CD4-positive, alpha-beta T cell treated with Interleukin-4 for 1 hour (primary cell): ENCODE results near the gene SLC24A3.
A peak's percentile ranks its signal among the peaks of the same experiment; 100 is the strongest.
"Not testable (repeated sequence)": the region's sequence is repeated elsewhere in the genome, so short reads cannot be mapped to it uniquely, and the experiment has no call there.

Experiments
- DNase-seq, 2 donors: peaks; one replicate each; pipeline ENCODE4 v3.0.0-alpha.2; 2020 to 2022

SLC24A3 gene

DNA sequence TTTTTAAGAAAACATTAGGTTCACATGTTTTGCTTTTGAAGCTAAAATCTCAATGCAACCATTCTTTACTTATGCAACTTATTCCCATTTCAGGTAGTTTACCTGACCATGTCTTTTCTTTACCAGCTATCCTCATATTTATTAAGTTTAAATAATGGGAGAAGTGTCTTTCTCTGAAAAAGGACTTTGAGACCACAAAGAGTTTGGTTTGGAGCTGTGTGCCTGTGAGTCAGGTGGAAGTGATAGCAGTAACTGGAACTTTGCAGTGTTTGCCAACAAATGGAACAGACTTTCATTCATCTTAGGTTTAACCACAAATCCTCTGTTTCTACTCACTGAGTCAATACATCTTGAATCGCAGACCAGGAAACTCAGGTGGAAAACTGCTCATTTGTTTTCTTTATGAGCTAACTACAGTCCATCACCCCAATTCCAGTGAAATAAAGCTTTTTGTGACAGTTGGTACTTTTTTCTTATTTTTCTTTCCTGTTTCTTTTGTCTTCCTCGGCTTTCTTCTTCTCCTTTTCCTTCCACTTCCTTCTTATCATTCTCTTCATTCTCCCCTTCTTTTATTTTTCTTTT, 397.3 kb downstream of the SLC24A3 start:
- no peak for DNase-seq

DNA sequence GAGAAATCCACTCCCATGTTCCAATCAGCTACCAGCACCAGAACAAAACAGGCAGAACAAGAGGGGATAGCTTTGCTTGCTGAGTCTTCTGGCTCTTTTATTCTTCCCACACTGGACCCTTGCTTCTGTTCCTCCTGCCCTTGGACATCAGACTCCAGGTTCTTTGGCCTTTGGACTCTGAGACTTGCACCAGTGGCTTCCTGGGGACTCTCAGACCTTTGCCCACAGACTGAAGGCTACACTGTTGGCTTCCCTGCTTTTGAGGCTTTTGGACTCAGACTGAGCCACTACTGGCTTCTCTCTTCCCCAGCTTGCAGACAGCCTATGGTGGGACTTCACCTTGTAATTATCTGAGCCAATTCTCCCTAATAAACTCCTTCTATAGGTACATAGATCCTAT, 403.2 kb downstream of the SLC24A3 start:
- no peak for DNase-seq

DNA sequence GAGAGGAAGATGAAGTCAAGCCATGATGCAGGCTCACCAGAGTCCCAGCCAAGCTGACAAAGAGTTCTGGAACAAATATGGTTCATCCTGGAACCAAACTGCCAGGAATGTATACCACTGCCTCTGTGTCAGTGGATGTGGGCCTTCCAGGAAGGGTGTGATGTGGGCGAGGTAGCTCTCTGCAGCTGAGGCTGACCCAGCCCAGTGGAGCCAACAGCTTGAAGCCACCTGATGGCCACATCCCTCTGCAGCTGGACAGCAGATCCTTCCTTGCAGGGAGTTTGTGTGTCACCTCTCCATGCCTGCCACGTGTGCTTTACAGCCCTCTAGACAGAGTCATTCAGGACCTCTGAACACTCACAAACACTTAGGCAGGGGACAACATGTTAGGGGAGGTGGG, 403.6 kb downstream of the SLC24A3 start:
- DNase-seq: no peak

DNA sequence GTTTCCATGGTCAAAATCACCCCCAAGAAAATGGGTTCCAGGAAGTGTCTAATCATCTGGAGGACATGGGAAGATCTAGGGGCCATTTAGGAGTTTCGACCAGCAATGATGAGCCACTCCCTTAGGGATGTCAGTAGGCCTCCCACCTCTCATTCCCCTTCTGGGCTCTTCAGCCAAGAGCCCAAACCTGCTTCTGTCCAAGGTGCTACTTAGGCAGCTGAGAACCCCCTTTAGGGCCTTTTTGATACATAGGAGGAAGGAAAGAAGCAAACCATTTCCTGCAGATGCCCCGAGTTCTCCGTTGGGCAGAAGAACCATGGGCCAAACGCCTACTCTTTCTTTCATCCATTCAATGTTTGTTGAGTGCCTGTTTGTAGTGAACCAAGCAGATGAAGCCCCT, 404.2 kb downstream of the SLC24A3 start:
- no peak for DNase-seq

DNA sequence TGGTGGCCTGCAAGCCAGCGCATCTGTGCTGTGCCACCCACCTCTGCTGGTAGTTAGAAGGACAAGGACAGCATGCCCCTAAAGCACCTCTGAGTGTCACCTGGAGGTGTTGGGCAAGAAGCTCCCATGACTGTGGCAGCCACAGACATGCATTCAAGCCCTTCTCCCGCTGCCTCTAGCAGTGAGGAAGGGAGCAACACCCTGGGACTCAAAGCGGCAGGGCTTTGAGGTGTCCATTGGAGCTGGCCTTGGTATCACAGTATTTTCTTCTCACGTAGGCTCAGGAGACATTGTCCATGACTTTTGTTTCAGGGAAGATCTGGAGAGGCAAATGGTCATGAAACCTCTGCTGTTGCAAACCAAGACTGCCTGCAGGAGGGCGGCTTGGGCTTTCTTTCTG, 404.8 kb downstream of the SLC24A3 start:
- no peak for DNase-seq

DNA sequence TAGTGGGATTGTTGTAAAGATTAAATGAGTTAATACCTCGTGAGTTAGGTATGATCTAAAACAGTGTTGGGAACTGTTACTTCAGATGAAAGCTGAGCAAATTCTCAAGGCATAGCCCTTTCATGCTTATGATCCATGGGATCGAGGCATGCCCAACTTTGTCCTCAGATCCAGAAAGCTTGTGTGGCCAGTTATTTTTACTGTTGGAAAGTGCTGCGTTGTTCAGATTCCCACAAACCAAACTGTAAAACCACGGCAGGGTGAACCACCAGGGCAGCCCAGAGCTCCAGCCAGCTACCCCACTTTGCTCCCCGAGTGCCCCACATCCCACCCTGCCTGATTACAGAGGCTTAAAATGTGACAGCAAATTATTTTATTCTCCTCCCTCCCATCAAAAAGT, 406.3 kb downstream of the SLC24A3 start:
- DNase-seq: no peak

DNA sequence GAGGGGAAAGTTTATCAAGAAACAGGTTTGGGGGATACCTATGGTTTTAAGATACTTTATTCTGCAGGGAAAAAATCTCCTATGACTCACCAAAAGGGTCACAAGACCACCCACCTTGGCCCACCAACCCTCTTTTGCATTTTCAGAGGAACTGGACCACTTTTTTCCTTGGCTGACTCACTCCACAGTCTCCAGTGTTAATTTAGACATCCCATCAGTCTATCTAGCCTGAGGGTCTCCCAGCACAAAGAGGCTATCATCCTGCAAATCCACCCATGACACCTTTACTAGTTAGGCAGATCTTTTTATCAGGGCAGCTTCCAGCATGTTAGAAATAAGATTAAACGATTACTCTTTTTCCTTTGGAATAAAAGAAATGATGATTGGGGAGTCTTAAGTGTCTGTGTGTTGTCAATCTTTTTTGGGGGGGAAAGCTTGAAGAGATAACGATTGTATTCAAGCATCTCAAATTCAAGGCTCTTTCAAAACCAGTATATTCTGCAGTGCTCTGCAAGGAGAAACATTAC, 407.5 kb downstream of the SLC24A3 start:
- no peak for DNase-seq

DNA sequence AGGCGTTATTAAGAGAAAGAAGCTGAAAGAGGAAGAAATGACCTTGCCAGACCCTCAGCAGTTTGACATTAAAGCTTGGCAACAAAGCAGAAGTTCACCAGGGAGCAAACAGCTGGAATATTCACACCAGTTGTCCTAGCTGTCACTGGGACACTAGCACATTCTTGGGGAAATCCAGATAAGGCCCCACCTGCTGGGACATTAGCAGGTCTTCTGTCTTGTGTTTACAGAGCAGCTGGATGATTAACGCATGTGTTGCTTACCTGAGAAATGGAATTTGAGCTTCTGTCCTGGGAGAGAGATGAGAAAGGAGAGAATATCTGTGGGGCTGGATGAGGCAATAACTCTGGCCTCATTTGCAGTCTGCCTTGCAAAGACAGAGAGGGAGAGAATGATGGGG, 408.0 kb downstream of the SLC24A3 start:
- DNase-seq: no peak

DNA sequence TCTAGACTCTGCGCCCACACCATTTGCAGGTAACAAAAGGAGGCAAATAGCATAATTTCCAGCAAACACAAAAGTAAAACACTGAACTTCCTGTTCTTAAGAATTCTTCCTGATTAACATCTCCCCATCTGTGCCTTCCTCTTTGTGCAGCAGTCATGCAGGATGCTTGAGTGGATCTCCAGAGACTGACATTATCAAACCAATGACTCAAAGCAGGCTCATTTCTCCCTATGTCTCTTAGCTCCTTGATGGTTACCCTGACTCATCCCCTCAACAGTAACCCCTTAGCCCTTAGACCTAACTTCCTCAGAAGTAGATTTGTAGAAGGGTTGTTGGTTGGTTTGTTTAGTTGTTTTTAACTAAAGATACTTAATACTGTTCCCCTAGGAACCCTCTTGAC, 408.6 kb downstream of the SLC24A3 start:
- no peak for DNase-seq

DNA sequence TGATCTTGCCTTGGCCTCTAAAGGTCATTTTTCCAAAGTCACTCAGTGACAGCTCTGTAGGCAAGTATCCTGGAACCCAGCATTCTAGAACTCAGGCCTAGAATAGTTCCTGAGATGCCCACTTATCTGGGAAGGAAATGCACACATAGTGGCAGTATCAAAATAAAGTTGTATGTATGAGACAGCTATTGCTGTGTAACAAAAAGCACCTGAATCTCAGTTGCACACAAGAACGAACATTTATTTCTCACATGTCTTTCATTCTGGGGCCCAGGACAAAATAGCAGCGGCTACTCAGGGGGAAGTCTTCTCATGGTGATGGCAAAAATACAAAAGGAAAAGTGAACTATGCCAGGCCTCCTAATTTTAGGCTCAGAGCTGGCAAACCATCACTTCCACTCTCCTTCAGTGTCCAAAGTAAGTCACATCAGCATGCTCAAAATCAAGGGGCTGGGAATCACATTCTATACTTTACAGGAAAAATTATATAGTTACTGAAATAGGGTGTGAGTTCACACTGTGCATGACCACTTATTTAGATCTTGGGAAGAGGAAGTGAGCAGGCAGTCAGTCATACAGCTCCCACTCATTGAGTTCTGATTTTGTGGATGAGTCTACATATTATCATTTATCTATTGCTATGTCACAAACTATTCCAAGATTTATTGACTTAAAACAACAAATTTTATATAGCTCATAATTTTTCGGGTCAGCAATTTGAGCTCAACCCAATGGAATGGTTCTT, 412.0 kb downstream of the SLC24A3 start:
- DNase-seq: no peak

DNA sequence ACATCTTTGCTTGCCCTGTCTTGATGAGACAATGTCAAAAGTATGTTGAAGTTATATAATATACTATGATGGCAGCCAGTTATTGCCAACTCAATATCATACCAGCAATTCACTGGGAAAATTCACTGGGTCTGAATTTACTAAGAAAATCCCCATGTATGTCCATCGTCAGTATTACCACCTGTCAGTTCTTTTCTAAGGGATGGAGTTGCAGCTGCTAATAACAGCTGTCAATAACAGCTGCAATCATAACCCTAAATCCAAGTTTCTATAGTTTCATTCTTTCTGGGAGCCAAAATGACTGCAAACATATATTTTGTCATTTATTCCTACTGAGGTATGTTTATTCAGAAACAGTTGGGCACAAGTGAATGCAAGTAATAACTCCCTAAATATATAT, 413.0 kb downstream of the SLC24A3 start:
- DNase-seq: no peak

DNA sequence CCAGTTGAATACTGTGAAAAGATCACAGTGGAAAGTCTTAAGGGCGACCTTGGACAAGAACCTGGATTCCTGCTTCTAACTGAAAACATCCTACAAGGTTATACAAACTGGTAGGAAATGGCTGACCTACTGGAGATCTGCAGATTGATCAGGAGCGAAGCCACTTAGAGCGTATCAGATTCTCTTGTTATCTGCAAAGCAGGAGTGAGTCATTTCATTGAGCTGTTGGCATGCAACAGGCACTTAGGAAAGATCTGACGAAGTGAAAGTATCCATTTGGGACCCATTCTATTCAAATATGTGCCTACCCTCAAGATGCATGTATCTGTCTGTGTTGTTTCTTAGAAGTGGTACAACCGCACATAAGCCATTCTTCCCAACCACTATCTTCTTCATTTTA, 414.5 kb downstream of the SLC24A3 start:
- DNase-seq: no peak

DNA sequence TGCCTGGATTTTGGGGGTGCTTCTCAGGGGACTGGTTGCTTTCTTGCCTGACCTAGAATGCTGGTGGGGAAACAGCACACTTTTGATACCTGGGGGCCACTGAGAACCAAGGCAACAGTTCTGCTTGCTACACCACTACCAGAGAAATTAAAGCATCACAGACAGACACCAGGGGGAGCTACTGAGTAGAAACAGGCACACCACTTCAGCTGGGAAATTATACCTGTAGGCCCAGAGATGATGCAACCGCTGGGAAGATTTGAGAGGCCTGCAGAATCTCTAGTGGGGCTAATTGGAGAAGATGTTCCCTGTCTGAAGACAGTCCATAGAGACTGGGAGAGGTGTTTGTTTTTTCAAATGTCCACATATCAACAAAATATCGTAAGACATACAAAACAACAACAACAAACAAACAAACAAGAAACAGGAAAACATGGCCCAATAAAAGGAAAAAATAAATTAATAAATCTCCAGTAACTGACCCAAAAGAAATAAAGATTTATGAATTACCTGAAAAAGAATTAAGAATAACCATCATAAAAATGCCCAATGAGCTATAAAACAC, 416.2 kb downstream of the SLC24A3 start:
- DNase-seq: peak; percentile 32 to 46

DNA sequence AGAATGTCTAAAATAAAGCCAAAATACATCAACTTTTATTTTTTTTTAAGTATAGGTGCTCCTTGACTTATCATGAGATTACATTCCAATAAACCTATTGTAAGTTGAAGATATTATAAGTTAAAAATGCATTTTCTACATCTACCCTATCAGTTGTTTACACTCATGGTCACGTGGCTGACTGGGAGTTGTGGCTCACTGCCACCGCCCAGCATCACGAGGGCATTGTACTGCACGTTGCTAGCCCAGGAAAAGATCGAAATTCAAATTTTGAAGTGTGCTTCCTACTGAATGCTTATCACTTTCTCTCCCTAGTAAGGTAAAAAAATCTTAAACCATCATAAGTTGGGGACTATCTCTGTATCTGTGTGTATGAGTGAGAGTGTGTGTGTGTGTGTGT, 419.0 kb downstream of the SLC24A3 start:
- no peak for DNase-seq

DNA sequence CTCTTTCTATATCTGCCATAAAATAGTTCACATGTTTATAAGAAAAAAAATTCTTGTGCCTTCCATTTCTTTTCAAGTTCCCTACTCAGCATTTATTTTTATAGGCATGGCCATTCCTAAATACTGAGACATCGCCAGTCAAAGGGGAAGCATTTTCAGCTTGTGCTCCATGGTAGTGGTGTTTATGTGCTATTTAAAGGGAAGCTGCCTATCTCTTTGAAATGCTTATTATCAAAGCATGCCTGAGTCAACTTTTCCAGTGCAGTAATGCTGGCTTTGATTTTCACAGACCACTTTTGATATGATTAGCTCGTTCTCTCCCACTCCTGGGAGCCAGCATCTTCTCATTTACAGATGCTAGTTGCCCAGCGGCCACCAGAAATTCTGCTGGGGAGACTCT, 421.5 kb downstream of the SLC24A3 start:
- no peak for DNase-seq

DNA sequence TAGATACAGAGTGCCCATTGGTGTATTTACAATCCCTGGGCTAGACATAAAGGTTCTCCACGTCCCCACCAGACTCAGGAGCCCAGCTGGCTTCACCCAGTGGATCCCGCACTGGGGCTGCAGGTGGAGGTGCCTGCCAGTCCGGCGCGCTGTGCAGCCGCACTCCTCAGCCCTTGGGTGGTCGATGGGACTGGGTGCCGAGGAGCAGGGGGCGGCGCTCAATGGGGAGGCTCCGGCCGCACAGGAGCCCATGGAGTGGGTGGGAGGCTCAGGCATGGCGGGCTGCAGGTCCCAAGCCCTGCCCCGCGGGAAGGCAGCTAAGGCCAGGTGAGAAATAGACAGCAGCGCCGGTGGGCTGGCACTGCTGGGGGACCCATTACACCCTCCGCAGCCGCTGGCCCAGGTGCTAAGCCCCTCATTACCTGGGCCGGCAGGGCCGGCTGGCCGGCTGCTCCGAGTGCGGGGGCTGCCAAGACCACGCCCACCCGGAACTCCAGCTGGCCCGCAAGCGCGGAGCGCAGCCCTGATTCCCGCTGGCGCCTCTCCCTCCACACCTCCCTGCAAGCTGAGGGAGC, 427.1 kb downstream of the SLC24A3 start:
- DNase-seq: not testable (repeated sequence)

DNA sequence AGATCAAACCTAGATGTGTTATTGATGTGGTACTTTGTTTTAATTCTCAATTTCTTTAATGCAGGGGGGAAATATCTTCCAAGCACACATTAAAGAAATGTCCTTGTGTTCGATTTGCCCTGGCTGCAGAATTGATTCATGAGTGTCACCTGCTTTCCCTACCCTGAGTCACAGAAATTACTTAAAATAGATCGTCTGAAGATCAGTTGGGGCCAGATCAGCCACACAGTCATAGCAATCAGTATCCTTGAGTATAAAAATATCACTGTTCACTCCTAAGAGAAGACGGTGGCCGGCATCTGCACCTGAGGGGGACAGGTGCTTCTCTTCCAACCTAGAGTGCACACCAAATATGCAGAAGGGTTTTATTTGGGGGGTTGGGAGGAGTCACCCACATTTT, 430.4 kb downstream of the SLC24A3 start:
- DNase-seq: no peak

DNA sequence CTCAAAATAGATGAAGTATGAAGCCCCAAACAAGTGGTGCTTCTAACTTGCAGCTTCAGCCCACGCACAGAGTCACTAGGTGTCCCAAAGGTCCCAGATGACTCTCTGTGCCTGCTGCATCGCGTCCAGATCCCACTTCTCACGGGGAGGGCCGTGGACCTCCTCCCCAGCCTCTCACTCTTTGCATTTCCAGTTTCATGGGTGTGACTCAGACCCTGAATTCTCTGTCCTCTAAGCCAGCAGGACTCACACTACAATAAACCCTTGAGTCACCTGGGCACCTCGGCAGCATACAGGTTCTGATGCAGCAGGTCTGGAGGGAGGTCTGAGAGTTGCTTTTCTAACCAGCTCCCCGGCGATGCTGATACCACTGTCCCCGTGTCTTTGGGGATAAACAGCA, 431.6 kb downstream of the SLC24A3 start:
- no peak for DNase-seq

DNA sequence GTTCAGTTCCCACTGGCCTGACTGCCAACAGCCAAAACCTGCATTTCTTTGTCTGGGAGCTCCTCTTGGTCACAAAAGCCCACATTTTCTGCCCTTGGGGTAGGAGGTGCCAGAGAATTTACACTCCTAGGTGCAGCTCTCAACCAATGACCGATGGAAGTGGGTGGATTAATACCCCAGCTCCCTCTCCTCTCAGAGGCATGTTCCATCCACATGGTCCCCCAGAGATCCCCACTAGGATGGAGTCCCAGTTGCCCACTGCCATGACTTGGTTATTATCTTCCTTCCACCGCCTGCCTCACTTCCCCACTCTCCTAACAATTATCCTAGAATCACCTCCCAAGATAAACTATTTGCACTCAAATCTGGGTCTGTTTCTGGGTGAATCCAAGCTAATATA, 434.5 kb downstream of the SLC24A3 start:
- no peak for DNase-seq

DNA sequence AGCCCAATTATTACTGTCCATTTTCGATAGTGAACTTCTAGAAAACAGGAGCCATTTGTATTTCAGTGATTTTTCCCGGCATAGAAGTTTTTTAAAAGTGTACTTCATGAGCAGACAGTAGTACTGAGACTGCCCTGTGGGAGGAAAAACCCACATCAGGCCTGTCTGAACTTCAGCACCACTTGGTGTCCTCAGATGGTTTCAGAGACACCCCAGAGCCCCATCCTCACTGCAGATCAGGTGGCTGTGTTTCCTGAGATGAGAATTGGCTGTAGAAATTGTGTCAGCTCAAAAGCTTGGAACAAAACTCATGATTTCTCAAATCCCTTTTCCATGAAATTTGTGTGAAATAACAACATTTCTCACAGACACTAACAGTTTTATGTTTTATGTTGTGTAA, 435.6 kb downstream of the SLC24A3 start:
- DNase-seq: no peak

DNA sequence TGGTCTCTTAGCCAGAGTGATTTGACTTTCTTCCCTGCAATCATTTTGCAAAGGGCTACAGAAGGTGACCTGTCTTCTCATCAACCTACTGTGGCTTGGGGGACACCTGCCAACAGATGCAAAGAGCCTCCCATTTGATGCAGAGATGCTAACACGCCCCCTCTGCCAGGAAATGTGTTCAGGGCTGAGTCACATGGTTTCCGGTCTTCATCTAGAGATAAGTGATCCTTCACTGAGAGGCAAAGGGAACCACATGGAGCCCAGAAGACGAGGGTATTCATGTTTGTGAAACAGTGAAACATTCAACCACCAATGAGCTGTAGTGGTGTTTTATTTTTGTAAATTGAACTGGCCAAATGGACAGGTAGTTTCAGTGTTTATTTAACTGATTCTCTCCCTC, 436.6 kb downstream of the SLC24A3 start:
- DNase-seq: no peak

DNA sequence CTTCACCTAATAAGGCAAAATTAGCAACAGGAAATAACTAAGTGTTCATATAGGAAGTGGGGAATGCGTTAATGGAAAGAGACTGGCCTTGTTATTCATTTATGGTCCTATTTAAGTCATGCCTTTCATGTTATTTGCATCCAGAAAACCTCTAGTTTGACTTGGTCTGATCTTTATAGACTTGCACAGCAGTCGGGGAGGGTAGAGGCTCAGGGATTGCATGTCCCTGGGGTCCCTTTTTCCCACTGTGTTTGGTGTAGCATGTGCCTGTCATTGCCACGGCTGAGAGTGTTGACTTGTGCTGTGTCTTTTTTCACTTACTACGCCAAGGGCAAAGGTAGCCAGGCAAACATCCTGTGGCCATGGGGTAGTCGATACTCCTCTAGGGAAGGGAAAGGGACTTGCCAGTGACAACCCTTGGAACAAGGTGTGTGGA, 440.2 kb downstream of the SLC24A3 start:
- no peak for DNase-seq

DNA sequence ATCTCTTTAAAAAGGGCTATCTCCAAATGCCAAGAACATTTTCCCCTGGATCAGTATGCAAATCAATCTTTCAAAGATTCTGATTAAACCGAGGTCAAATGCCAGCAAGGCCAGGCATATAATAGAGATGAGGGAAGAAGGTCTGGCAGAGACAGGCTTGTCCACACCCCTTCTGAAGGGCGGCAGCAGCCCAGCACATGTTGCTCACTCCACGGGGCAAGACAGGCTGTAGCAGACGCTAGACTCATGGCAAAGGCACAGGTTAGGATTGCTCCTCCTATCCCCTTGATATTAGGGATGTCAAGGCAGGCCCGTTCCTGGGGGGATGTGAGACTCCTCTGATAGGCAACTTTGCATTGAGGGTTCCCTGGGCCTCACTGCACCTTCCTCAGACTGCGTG, 440.9 kb downstream of the SLC24A3 start:
- no peak for DNase-seq

DNA sequence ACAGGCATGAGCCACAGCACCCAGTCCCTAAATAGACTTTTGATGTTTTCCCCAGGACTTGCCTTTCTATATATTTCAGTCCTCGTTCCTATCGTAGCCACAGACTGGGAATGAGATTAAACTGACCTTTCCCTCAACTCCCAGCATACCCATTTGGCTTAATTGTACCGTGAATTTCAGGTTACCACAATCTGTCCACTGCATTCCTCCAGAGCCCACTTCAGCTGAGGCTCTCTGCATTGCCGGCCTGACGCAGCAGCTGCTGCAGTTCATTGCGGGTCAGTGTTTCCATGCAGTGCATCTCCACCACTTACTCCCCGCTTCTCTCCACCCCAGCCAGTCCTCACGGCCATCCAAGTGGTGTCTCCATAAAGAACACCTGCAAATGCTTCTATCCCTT, 442.5 kb downstream of the SLC24A3 start:
- no peak for DNase-seq
